GM21528 (cell line): ENCODE results near the gene FIGLA.

Source experiments
- ATAC-seq: cut with Tn5 transposase; IDR thresholded peaks from one replicate; pipeline ENCODE4 v1.9.1; 2021; ENCODE audit warnings: mild to moderate bottlenecking, moderate library complexity; ENCODE audit not compliant: unreplicated experiment, low FRiP score

The FIGLA gene

GRCh38 chr2:70776266-70776665 is 14.2 kb downstream of the FIGLA start:
- ATAC-seq, result no peak

GRCh38 chr2:70775141-70775540 is 15.3 kb downstream of the FIGLA start:
- no peak for ATAC-seq

- ATAC-seq, result no peak
These were observed 17.8 kb downstream of the FIGLA start for GRCh38 chr2:70772486-70773155.

GRCh38 chr2:70771446-70771845 is 19.0 kb downstream of the FIGLA start:
- ATAC-seq, result no peak

- no peak for ATAC-seq
These were observed 21.0 kb downstream of the FIGLA start for GRCh38 chr2:70769450-70769849.

GRCh38 chr2:70768590-70769085 is 21.8 kb downstream of the FIGLA start:
- ATAC-seq, result no peak

- ATAC-seq, result no peak
These were observed 22.5 kb downstream of the FIGLA start, which contains the start of gene ADD2 for GRCh38 chr2:70767699-70768589. Gene ADD2, minus strand, starts transcription at chr2:70768200. Its CDS starts 61,792 bp downstream, at chr2:70706408.

GRCh38 chr2:70767079-70767698 is 23.3 kb downstream of the FIGLA start:
- no peak for ATAC-seq

GRCh38 chr2:70766357-70767078 is 23.9 kb downstream of the FIGLA start:
- no peak for ATAC-seq

GRCh38 chr2:70765507-70765906 is 24.9 kb downstream of the FIGLA start:
- no peak for ATAC-seq

- no peak for ATAC-seq
These were observed 31.0 kb downstream of the FIGLA start for GRCh38 chr2:70759446-70759845.

GRCh38 chr2:70757966-70758365 is 32.5 kb downstream of the FIGLA start:
- no peak for ATAC-seq

GRCh38 chr2:70757360-70757759 is 33.1 kb downstream of the FIGLA start:
- no peak for ATAC-seq

GRCh38 chr2:70756128-70756527 is 34.3 kb downstream of the FIGLA start:
- no peak for ATAC-seq

- ATAC-seq, result no peak
These were observed 36.5 kb downstream of the FIGLA start for GRCh38 chr2:70753902-70754301.

GRCh38 chr2:70753031-70753430 is 37.4 kb downstream of the FIGLA start:
- ATAC-seq, result no peak

GRCh38 chr2:70752396-70752795 is 38.0 kb downstream of the FIGLA start:
- ATAC-seq, result no peak

GRCh38 chr2:70751881-70752280 is 38.6 kb downstream of the FIGLA start:
- no peak for ATAC-seq

- ATAC-seq, result no peak
These were observed 40.1 kb downstream of the FIGLA start for GRCh38 chr2:70750320-70750719.

- ATAC-seq, result no peak
These were observed 42.2 kb downstream of the FIGLA start for GRCh38 chr2:70748002-70748784.
